Caco-2 (cell line): Measurements from ENCODE around the gene NHSL2. TPM values are rescaled to one million over a fixed set of nuclear protein-coding genes. Genes with fewer than 3 reads are reported as not detected.
"Not testable (repeated sequence)": the region's sequence is repeated elsewhere in the genome, so short reads cannot be mapped to it uniquely, and the experiment has no call there.

Experiments
- BruUV-seq: library from RNA; stranded (reverse); fragments of 400-500 nt; replicated peaks from 2 replicates; lab custom pipeline; 2021; lab: Mats Ljungman, UMichigan
- CTCF ChIA-PET: fragments of 300-600 bp; sonication (Branson Sonifier 250); formaldehyde crosslinking; loops from one replicate; lab custom pipeline; 2022; ENCODE audit warnings: antibody characterized with exemption; lab: Charles Lee
- POLR2A ChIA-PET: fragments of 300-600 bp; sonication (Branson Sonifier 250); formaldehyde crosslinking; loops from one replicate; lab custom pipeline; 2022; ENCODE audit warnings: antibody characterized with exemption; lab: Charles Lee
- DNase-seq, 2 experiments: peaks; one replicate each; pipeline versions ENCODE4 v3.0.0 to v3.0.0-alpha.2; 2020 to 2022
- H3K27me3 ChIP-seq: replicated peaks from 2 replicates; pipeline ENCODE4 v1.6.0; 2011; ENCODE audit warnings: low read length; ENCODE audit not compliant: control insufficient read depth, insufficient read depth
- H3K36me3 ChIP-seq: 2 replicates; pipeline ENCODE4 v1.5.1; 2011; ENCODE audit warnings: low read length; ENCODE audit not compliant: control insufficient read depth, insufficient read depth
- H3K4me1 ChIP-seq: fragments of 250-450 bp; sonication (Bioruptor Pico); 2 replicates; pipeline ENCODE4 v1.5.1; 2020; ENCODE audit warnings: mild to moderate bottlenecking
- H3K4me3 ChIP-seq: 2 replicates; pipeline ENCODE4 v1.5.1; 2011; ENCODE audit warnings: low read depth, mild to moderate bottlenecking, control low read depth, low read length
- H3K9me3 ChIP-seq: fragments of 250-450 bp; sonication (Bioruptor Pico); 2 replicates; pipeline ENCODE4 v1.5.1; 2020; ENCODE audit warnings: mild to moderate bottlenecking, moderate library complexity
- H3K27ac Mint-ChIP-seq: one replicate; pipeline ENCODE4 v1.8.0; 2022; ENCODE audit warnings: mixed read lengths; ENCODE audit not compliant: unreplicated experiment
- H3K27me3 Mint-ChIP-seq: one replicate; pipeline ENCODE4 v1.8.0; 2022; ENCODE audit warnings: mixed read lengths; ENCODE audit not compliant: insufficient read depth, unreplicated experiment
- H3K36me3 Mint-ChIP-seq: one replicate; pipeline ENCODE4 v1.8.0; 2022; ENCODE audit warnings: mild to moderate bottlenecking, mixed read lengths; ENCODE audit not compliant: insufficient read depth, unreplicated experiment
- H3K4me1 Mint-ChIP-seq: one replicate; pipeline ENCODE4 v1.8.0; 2022; ENCODE audit warnings: low read depth, mixed read lengths; ENCODE audit not compliant: unreplicated experiment
- H3K4me3 Mint-ChIP-seq: one replicate; pipeline ENCODE4 v1.8.0; 2022; ENCODE audit warnings: mild to moderate bottlenecking, moderate library complexity, mixed read lengths; ENCODE audit not compliant: unreplicated experiment
- H3K9me3 Mint-ChIP-seq: one replicate; pipeline ENCODE4 v1.8.0; 2022; ENCODE audit warnings: mixed read lengths; ENCODE audit not compliant: unreplicated experiment
- intact Hi-C: fragments of 100-400 bp; cut with micrococcal nuclease; formaldehyde crosslinking; loops from one replicate; pipeline ENCODE4 v1.10.0; 2022; ENCODE audit not compliant: unreplicated experiment
- total RNA-seq: library from RNA; stranded (reverse); gene quantifications from 2 replicates; pipeline ENCODE4 v1.2.3, GENCODE V29; 2022
- TF ChIP-seq, protein P1 (sequence below), 2 experiments: fragments of 200-600 bp in 1 of 2; IDR thresholded peaks; 1 replicate in 1 of 2; 2 replicates in 1 of 2; pipeline versions ENCODE4 v1.5.1 to v1.8.0; 2011 to 2022; ENCODE audit warnings: antibody characterized with exemption in 1 of 2, control low read depth in 1 of 2, inconsistent platforms in 1 of 2, low read depth in 1 of 2, low read length in 1 of 2, mild to moderate bottlenecking in 1 of 2, moderate library complexity in 1 of 2; ENCODE audit not compliant: insufficient read depth in 1 of 2, severe bottlenecking in 1 of 2, unreplicated experiment in 1 of 2

The NHSL2 gene
- total RNA-seq, 1 experiment from 2014 or later, result 0.18 TPM

DNA sequence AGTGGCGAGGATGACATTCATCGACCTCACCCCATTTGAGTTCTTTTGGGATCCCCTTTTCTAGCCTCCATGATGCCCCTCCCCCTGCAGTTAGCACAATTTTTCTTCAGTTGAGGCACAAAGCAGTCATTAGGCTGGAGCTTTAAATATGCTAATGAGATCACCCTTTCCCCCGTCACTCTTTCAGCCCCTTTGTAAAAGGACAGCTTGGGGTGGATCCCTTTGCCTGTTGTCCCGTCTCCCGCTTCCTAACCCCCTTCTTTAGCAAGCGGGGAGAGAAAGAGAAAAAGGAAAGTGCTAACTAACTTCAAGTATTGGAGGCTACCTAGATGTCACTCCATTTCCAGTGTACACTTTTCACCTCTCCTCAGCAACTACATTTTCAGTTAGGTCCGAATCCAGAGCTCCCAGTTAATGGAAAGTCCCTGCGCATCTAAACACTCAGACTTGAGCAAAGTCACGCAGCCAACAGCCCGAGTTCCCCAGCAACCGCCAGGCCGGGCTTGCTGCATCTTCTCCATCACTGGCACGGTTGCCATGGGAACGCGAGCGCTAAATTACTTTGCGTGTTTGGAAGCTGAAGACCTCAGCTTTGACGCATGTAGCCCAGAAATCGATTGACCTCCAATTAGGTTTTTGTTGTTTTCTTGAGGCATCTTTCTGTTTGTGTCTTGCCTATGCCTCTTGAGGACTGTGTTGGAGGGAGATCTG is 144.3 kb downstream of the NHSL2 start:
- Histone ChIP-seq H3K4me1 (no peaks in the 10 kb centered on the region), H3K36me3 (no peaks in the 10 kb centered on the region), H3K4me3 (no peak overlapping the region), H3K9me3 (no peaks in the 10 kb centered on the region), H3K27me3 (no peaks in the 10 kb centered on the region)
- H3K36me3 Mint-ChIP-seq, result no peaks in the 10 kb centered on the region
- intact Hi-C loops, result no loop called here
- CTCF ChIA-PET, result no interaction called here
- TF ChIP-seq, protein P1, sequence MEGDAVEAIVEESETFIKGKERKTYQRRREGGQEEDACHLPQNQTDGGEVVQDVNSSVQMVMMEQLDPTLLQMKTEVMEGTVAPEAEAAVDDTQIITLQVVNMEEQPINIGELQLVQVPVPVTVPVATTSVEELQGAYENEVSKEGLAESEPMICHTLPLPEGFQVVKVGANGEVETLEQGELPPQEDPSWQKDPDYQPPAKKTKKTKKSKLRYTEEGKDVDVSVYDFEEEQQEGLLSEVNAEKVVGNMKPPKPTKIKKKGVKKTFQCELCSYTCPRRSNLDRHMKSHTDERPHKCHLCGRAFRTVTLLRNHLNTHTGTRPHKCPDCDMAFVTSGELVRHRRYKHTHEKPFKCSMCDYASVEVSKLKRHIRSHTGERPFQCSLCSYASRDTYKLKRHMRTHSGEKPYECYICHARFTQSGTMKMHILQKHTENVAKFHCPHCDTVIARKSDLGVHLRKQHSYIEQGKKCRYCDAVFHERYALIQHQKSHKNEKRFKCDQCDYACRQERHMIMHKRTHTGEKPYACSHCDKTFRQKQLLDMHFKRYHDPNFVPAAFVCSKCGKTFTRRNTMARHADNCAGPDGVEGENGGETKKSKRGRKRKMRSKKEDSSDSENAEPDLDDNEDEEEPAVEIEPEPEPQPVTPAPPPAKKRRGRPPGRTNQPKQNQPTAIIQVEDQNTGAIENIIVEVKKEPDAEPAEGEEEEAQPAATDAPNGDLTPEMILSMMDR (IDR thresholded peaks at IDR 0.05; ENCODE audit: insufficient read depth in 1 of 2, low read depth in 1 of 2, low read length in 1 of 2, severe bottlenecking in 1 of 2, unreplicated experiment in 1 of 2), result no peak
- no peak overlapping the region for H3K27ac Mint-ChIP-seq
- H3K4me3 Mint-ChIP-seq, result no peak overlapping the region
- no peak for DNase-seq
- peaks cover 6% of the 10 kb centered on the region for H3K27me3 Mint-ChIP-seq
- no peaks in the 10 kb centered on the region for H3K9me3 Mint-ChIP-seq
- POLR2A ChIA-PET, result no interaction called here
- no TSS peak for BruUV-seq
- no peaks in the 10 kb centered on the region for H3K4me1 Mint-ChIP-seq

DNA sequence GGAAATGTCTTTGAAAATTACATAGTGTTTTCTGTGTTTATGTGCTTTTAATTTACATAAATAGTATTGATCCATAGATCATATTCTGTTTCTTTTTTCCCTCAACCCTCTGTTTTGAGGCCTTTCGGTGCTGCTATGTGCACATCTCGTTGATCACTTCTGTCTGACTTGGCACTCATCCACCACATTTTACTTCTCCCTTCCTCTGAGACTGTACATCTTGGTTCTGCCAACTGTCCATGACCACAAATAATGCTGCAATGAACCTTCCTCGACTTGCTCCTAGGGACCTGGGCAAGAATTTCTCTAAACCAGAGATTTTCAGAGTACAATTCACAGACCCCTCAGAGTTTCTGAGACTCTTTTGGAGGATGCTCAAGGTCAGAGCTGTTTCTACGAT is 146.7 kb downstream of the NHSL2 start:
- no peaks in the 10 kb centered on the region for H3K9me3 Mint-ChIP-seq
- no peak overlapping the region for H3K27ac Mint-ChIP-seq
- Histone ChIP-seq H3K36me3 (no peaks in the 10 kb centered on the region), H3K4me3 (no peak overlapping the region), H3K4me1 (no peaks in the 10 kb centered on the region), H3K9me3 (no peaks in the 10 kb centered on the region), H3K27me3 (no peaks in the 10 kb centered on the region)
- intact Hi-C loops, result no loop called here
- H3K36me3 Mint-ChIP-seq, result peaks cover 5% of the 10 kb centered on the region
- no TSS peak for BruUV-seq
- peaks cover 10% of the 10 kb centered on the region for H3K27me3 Mint-ChIP-seq
- TF ChIP-seq, protein P1 (IDR thresholded peaks at IDR 0.05; ENCODE audit: insufficient read depth in 1 of 2, low read depth in 1 of 2, low read length in 1 of 2, severe bottlenecking in 1 of 2, unreplicated experiment in 1 of 2), result no peak
- ChIA-PET POLR2A (no interaction called here), CTCF (no interaction called here)
- no peak overlapping the region for H3K4me3 Mint-ChIP-seq
- H3K4me1 Mint-ChIP-seq, result no peaks in the 10 kb centered on the region
- DNase-seq, result no peak

- Histone ChIP-seq H3K36me3 (no peaks in the 10 kb centered on the region), H3K27me3 (no peaks in the 10 kb centered on the region), H3K4me3 (no peak overlapping the region), H3K9me3 (no peaks in the 10 kb centered on the region), H3K4me1 (no peaks in the 10 kb centered on the region)
- Mint-ChIP-seq H3K9me3 (no peaks in the 10 kb centered on the region), H3K36me3 (peaks cover 5% of the 10 kb centered on the region), H3K4me1 (no peaks in the 10 kb centered on the region), H3K27me3 (peaks cover 10% of the 10 kb centered on the region), H3K27ac (no peak overlapping the region), H3K4me3 (no peak overlapping the region)
- CTCF ChIA-PET, result no interaction called here
- TF ChIP-seq, protein P1 (IDR thresholded peaks at IDR 0.05; ENCODE audit: insufficient read depth in 1 of 2, low read depth in 1 of 2, low read length in 1 of 2, severe bottlenecking in 1 of 2, unreplicated experiment in 1 of 2), result no peak
- DNase-seq, result no peak
- BruUV-seq, result no TSS peak
- POLR2A ChIA-PET, result no interaction called here
- intact Hi-C loops, result no loop called here
Observed at GRCh38 chrX:72057849-72058248, 147.2 kb downstream of the NHSL2 start.

DNA sequence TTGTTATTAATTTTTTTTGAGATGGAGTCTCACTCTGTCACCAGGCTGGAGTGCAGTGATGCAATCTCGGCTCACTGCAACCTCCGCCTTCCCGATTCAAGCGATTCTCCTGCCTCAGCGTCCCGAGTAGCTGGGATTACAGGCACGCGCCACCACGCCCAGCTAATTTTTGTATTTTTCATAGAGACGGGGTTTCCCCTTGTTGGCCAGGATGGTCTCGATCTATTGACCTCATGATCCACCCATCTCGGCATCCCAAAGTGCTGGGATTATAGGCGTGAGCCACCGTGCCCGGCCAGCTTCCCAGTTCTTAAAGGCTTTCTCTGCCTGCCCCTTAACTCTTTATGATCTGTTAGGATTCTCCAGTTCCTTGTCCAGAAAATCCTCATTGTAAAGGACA is 147.7 kb downstream of the NHSL2 start:
- H3K4me1 ChIP-seq, H3K27me3 ChIP-seq, BruUV-seq, CTCF ChIA-PET, H3K36me3 Mint-ChIP-seq, H3K27ac Mint-ChIP-seq, H3K9me3 Mint-ChIP-seq, H3K4me1 Mint-ChIP-seq, H3K36me3 ChIP-seq, DNase-seq, H3K9me3 ChIP-seq, H3K4me3 ChIP-seq, intact Hi-C loops, H3K4me3 Mint-ChIP-seq, POLR2A ChIA-PET: not testable (repeated sequence)
- peaks cover 10% of the 10 kb centered on the region for H3K27me3 Mint-ChIP-seq
